HEK293T (cell line): ENCODE data around the gene TMCC3.

Experiments
- BHLHE40 ChIP-seq: fragments of 450-650 bp; IDR thresholded peaks from 2 replicates; pipeline ENCODE4 v1.6.1; 2016; ENCODE audit warnings: mild to moderate bottlenecking, moderate library complexity, borderline replicate concordance
- ELF4 ChIP-seq: fragments of 450-650 bp; IDR thresholded peaks from 2 replicates; pipeline ENCODE4 v1.6.1; 2017; ENCODE audit warnings: antibody characterized with exemption
- FOXA1 ChIP-seq: fragments of 450-650 bp; IDR thresholded peaks from 2 replicates; pipeline ENCODE4 v1.6.1; 2016; ENCODE audit warnings: mild to moderate bottlenecking
- FOXK2 ChIP-seq: fragments of 450-650 bp; IDR thresholded peaks from 2 replicates; pipeline ENCODE4 v1.6.1; 2016; ENCODE audit warnings: mild to moderate bottlenecking
- FOXM1 ChIP-seq: fragments of 450-650 bp; IDR thresholded peaks from 2 replicates; pipeline ENCODE4 v1.6.1; 2017; ENCODE audit warnings: mild to moderate bottlenecking, borderline replicate concordance
- LEF1 ChIP-seq: fragments of 450-650 bp; IDR thresholded peaks from 2 replicates; pipeline ENCODE4 v1.6.1; 2017; ENCODE audit warnings: mild to moderate bottlenecking, borderline replicate concordance
- NFRKB ChIP-seq: fragments of 450-650 bp; IDR thresholded peaks from 2 replicates; pipeline ENCODE4 v1.6.1; 2016; ENCODE audit warnings: mild to moderate bottlenecking, moderate library complexity
- PKNOX1 ChIP-seq: fragments of 450-650 bp; IDR thresholded peaks from 2 replicates; pipeline ENCODE4 v1.6.1; 2016
- SP1 ChIP-seq: fragments of 450-650 bp; IDR thresholded peaks from 2 replicates; pipeline ENCODE4 v1.6.1; 2017
- SUZ12 ChIP-seq: fragments of 450-650 bp; IDR thresholded peaks from 2 replicates; pipeline ENCODE4 v1.6.1; 2016; ENCODE audit warnings: mild to moderate bottlenecking
- TARDBP ChIP-seq: fragments of 450-650 bp; IDR thresholded peaks from 2 replicates; pipeline ENCODE4 v1.6.1; 2016
- ZNF384 ChIP-seq: fragments of 450-650 bp; IDR thresholded peaks from 2 replicates; pipeline ENCODE4 v1.6.1; 2016

GRCh38 chr12:94617101-94617500 is 33.3 kb downstream of the TMCC3 start:
- TF ChIP-seq SUZ12 (no peak), NFRKB (no peak), PKNOX1 (no peak), SP1 (no peak), LEF1 (no peak), ELF4 (no peak), BHLHE40 (no peak), ZNF384 (no peak), TARDBP (no peak), FOXK2 (no peak), FOXM1 (no peak), FOXA1 (no peak)
